HG02759 (cell line): ENCODE data around the gene TMEM266.
A peak's percentile ranks its signal among the peaks of the same experiment; 100 is the strongest.

Source experiments
- ATAC-seq: cut with Tn5 transposase; IDR thresholded peaks from one replicate; pipeline ENCODE4 v1.9.1; 2021; ENCODE audit warnings: mild to moderate bottlenecking, moderate library complexity; ENCODE audit not compliant: unreplicated experiment

The TMEM266 gene

DNA sequence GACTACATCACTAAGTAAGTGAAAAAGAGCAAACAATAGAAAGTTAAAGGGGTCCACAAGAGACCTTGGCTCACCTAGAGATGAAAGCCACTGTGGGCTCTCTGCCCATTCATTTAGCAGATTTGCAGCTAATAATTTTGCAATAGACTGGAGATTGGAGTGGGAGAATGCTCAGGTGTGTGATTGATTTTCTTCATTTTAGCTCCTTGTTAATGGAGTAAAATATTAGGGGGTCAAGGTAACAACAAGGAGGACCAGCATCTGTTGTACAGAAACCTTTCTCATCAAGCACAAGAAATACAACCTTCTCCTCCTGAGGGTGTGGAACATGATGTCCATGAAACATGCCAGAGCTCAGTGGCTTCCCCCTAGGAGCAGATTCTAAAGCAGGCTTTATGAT, 63.2 kb downstream of the TMEM266 start:
- no peak for ATAC-seq

DNA sequence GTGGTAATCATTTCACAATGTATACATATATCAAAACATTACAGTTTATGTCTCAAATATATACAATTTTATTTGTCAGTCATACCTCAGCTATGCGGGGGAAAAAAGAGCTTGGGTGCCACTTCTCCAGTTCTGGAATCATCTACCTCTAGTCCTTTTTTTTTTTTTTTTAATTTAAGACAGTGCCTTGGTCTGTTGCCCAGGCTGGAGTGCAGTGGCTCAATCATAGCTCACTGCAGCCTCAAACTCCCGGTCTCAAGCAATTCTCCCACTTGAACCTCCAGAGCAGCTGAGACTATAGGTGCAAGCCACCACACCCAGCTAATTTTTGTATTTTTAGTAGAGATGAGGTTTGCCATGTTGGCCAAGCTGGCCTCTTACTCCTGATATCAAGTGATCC, 67.4 kb downstream of the TMEM266 start:
- ATAC-seq = no peak

DNA sequence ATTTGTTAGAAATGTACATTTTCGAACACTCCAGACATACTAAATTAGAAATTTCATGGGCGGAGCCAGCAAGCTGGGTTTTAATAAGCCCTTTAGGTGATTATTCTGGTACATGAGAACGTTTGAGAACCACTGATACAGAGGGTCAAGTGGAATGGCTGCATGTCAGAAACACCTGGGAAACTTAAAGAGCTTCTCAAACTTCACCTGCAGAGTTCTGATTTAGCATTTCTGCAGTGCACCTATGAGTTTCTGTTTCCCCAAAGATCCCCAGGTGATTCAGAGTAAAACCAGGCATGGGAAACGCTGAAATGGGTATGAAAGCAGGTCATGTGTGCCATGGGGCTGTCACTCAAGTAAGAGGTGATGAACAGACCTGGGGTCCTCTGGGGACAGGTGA, 68.1 kb downstream of the TMEM266 start:
- ATAC-seq = no peak

DNA sequence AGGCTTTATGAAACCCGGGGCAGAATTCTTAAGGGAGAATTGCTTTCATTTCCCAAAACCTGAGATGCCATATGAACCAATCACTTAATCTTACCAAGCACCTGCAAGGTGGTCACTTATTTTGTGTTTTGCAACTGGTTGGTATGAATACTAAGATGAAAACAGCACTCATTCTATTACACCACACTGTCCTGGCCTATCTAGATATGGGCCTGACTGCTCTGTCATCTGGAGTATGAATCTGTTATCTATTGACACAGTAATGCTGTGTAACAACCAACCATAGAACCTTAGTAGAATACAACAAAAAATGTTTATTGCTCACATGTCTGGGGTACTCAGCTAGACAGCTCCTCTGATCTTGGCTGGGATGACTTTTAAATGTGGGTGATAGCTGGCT, 74.8 kb downstream of the TMEM266 start:
- no peak for ATAC-seq

DNA sequence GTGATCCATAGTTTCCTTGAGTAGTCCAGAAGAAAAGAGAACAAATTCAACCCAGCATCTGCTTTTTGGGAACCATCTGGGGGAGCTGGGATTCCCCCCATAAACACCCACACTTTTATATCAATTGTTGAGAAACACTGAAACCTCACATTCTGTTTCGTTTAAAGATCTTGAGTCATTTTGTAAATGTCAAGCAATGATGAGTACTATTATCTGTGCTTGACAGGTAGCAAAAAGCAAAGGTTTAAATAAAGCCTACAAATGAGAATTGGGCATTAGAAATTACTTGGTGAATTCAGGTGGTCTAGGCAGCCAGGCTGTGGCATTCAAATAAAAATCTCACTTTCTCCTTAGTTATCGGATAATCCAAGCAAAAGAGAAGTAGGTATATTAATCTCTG, 75.7 kb downstream of the TMEM266 start:
- no peak for ATAC-seq

DNA sequence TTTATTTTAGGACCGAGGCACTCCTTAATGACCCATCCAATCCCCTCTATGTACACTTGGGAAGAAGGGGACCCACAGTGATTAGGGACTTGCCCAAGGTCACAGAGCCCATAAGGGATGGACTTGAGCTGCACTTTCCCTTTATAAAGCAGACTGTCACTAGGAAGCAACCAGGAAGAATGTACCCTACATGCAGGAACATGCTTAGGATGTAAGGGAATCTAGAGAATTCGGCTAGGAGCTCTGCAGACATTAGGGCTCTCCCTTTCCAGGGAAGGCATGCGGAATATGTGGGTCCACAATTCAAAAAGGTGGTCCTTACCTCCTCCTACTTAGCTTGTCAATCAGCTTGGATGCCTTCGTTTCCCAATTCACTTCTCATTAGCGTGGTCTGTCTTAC, 78.7 kb downstream of the TMEM266 start:
- no peak for ATAC-seq

DNA sequence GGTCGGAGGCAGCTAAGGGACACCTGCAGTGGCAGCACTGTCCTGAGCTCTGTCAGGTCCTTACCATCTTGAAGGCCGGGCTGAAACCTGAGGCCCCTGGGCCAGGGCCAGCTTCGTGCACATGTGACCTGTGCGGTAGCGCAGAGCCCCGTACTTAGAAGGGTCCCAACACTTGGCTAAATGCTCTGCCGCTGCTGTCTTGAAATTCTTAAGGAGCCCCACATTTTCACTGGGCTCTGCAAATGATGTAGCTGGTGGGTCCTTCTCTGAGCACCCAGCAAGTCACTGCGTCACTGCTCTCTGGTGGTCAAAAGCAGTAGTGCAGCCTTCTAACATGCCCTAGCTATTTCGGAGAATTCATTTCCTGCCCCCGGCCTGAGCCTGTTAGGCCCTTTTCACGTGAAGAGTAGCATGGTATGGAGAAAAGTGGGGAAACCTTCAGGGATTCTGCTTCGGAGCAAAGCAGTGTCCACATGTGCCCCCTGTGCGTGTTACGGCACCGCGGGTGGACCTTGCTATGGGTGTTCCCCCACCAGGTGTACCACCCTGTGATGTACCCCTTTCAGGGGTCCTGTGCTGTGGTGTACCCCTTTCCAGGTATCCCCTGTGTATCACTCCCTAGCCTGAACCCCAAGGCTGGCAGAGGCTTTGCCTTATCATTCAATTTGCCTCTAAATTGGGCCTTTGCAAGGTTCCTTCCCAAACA, 79.7 kb downstream of the TMEM266 start:
- ATAC-seq = peak; percentile 66

DNA sequence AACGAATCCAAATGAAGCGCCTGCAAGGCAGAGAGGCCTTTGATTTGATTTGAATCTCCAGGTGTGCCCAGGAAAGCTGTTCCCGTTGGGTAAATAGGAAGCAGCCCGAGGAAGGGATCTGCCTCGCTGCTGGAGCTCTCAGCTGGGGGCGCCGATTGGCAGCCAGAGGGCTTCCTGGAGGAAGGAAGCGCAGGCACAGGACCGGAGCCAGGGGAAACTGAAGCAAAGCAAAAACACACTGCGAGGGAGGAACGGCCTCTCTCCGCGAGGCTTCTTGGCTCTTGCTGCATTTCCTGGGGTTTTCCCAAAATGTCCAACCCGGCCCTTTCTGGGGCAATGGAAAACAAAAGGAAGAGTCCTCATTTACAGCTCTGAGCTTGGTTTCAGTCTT, 80.3 kb downstream of the TMEM266 start:
- no peak for ATAC-seq

DNA sequence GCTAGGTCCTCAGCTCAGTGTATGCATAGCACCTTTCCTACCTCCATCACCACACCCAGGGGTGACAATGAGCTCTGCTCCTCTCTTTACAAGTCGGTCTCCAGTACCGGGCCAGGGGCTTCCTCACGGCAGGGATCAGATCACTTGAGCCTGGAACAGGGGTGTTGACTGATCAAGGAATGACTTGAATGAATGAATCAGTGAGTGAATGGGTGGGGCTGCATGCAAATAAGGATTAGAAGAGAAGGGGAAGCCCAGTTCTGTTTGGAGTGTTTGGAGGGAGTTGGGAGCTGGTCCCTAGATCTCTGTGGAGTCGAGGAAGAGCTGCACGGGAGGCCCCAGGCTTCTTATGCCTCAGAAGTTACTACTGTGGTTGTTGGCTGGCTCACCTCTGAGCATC, 87.0 kb downstream of the TMEM266 start:
- no peak for ATAC-seq

DNA sequence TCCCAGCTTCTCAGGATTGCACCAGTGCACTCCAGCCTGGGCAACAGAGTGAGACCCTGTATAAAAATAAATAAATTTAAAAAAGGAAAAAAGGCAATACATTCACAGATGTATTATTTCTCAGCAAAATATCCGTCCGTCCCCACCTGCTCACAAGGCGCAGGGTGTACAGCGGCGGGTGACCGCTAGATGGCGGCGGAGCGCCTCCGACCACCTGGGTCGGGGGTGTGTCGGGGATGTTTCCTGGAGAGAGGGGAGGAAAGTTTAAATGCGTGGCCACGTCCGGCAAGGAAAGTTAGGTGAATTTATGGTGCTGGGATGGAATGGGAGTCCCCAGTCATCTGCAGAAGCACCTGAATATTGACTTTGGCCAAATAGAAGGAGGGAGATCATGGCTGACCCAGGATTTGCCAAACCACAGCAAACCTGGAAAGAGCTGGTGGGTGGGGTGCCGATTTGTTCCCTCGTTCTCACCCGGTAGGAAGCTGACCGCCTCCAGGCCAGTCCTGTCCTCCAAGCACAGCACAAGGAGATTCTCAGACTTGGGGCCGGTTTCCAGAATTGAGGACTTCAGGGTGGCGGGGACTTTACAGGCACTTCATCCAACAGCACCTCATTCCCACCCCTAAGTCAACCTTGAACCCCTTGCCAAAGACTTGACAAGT, 88.3 kb downstream of the TMEM266 start:
- ATAC-seq = no peak

DNA sequence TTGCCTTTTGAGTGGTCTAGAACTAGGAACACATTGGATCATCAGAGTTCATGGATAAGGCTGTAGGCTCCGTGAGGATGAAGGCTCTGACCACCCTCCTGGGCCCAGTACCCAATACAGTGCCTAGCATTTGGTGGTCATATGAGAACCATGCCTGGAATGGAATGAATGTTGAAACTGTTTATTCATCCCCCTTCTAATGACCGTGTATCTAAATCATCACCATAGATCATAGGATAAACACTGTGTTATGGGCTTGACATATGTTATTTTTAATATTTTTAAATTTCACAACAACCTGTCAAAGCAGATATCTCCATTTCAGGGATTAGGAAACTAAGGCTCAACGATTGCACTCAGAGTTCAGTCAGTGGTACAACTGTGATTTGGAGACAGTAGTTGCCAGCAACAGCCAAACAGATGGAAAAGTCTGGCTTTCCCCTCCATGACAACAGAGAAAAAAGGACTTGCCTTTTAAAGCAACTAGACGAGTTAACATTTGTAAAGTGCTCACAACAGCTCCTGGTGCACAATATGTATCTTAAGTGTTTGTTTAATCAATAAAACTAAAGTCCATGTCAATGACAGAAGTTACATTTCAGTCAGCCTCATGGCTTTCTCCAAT, 89.6 kb downstream of the TMEM266 start:
- no peak for ATAC-seq

DNA sequence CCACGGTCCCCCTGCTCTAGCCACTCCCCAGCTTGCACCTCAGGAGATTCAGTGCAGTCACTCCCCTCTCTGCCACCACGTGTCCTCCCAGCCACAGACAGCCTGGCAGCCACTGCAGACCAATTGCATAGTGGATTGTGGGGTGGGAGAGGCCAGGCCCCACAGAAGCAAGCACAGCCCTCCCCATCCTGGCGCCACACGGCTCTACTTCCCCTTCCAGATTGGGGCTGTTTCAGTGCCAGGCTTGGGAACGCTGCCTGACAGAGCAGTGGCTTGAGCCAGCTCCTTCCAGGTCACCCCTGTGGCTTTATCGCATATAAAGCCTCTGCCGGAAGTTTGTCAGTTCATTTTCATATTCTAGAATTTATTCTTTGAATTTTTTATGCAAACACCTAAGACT, 90.7 kb downstream of the TMEM266 start:
- peak; percentile 33 for ATAC-seq

DNA sequence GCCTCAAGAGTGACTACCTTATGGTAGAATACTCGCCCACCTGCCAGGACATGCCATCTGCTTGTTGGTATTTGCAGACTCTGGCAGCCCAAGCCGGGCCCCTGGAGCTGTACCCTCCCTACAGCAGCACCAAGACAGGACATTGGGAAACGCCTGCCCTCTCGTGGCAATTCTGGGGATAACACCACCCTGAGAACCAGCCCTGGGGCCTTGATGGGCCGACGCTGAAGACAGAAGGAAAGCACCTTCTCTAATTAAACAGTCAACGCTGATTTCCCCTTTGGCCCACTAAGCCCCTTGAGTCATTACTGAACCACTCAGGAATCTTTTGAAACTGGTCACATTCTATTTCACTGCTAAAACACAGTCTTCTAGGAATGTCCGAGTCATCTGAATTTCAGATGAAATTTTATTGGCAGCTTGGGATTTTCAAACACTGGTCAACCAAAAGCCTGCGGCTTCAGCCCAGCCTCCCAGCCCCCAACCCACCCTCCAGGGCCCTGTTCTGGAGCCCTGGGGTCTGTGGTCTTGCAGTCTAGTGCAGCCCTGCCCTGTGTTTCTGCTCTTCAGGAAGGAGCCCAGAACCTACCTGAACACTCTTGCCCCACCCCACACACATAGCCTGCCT, 91.3 kb downstream of the TMEM266 start:
- ATAC-seq = peak; percentile 91

DNA sequence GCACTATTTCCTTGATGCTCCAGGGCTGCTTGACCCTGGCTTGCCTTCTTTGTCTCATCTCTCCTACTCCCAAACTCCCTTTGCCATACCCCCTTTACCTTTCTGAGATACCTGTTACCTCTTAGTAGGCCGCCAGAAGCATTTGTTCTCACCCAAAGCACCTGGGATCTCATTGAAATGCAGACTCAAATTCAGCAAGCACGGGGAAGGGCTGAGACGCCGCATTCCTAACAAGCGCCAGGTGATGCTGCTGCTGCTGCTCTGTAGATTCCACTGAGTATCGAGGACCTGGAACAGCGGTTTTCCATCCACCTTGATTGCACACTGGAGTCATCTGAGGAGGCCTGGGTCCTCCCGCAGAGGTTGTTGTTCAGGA, 91.8 kb downstream of the TMEM266 start:
- no peak for ATAC-seq

DNA sequence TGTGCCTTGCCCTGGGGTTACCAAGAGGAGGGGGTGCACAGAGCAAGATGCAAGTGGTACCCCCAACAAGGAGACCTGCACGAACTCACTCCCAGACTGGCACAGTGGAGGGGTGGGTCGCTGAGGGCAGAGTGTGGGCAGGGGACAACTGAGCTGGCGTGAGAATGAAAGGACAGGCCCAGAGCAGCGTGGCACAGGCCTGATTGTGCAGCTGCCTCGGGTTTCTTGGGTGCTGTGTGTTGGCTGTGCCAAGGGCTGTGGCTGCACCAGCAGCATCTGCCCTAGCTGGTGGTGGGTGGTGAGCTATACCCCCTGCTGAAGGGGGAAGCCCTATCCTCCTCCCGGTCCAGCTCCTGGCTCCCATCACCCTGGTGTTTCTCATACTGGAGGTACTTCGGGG, 92.4 kb downstream of the TMEM266 start:
- ATAC-seq = no peak

DNA sequence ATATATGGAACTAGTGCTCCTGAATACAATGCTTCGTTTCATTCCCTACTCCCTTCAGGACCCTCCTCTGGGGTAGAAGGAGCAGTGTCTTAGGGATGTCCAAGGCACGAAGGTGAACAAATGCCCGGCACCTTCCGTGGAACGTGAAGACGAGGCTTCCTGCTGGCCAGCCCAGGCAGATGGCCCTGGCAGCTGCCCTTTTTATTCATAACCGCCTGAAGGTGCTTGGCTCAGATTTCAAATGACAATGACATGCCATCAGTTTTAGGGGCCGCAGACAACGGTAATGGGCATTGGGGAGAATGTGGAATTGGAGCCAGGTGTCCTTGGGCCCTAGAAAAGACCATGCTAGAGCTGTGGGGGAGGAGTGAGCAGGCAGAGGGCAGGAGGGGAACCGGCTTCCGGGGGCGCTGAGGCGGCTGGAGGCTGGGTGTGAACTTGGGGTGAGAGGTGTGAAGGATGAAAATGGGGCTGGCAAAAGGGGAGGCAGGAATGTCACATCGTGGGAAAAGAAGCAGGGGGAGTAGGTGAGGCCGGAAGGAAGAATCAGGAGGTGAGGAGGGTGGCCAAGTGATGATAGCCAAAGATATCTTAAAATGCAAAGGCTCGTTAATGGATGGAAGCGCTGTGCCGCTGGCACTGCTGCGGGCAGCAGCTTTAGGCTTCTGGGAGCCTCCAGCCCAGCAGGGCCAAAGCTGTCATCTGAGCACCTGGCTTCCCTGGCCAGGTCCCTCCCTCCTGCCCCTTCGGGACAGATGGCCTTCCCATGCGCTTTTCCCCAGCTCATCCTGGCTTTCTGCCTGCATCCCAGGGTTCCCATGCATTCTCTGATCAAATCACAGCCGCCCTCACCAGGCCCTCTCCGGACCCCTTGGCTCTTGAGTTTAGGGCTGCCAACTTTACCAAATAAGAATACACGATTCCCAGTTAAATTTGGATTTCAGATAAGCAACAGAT, 93.7 kb downstream of the TMEM266 start:
- ATAC-seq = no peak

DNA sequence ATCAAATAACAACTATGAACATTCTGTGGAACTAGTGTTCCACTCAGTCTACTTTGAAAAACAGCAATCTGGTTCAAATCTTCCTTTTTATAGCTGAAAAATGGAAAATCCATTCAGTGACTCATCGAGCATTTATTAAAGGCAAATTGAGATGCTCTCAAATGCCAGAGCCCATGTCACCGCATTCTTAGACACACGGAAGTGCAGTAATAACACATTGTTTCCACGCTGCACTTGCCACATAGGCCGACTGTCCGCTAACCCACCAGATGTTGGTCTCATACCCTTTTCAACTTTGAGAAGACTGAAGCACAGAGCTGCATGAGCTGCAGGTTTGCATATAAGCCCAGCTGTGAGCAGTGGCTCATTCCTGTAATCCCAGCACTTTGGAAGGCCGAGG, 95.9 kb downstream of the TMEM266 start:
- no peak for ATAC-seq

DNA sequence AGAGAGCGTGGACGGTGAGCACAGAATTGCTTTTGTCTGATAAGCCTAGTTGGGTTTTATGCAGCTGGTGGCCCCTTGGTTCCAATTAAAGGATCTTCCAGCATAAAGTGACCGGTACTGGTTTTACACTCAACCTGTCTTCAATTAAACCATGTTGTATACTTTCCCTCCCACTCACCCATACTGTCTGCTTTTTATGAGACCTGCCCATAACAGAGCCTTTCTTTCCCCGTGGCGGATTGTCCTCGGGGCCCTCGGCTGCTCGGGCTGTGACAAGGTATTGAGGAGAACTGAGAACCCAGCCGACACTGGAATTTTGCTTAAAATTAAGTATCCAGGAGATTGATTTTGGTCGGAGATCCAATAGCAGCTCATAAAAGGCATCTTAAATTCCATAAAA, 98.4 kb downstream of the TMEM266 start:
- no peak for ATAC-seq

DNA sequence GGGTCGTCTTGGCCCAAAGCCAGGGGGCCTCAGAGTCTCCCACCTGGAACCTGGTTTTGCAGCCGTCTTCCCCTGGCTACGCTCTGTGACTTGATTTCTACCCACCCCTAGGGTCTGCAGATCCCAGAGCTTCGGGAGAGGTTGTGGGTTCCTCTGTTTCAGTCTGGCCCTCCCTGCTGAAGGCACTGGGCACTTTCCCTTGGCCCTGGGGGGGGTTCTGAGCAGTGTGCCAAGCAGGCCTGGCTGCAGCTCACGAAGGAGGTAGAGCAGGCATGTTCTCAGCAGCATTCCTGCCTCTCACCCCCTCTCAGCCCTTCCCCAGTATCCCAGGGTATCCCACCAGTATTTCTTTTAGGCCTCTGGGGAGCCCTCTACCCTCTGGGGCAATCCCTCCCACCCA, 99.0 kb downstream of the TMEM266 start:
- ATAC-seq = no peak

DNA sequence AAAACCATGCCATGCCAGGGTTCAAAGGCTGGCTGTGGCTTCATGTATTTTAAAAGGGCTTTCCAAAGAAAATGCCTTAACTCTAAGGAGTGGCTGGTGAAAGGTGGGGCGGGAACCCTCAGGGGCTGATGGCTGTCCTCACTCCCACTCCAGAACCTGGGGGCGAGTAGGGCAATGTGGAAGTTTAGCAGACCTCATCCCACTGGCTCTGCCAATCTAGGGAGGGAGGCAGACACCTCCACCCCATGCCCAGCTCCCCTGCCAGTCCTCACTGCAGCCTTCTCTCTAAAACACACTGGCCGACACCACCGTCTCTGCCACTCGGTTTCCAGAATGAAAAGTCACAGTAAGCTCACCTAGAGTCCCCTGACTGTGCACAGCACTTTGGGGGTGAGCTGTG, 99.5 kb downstream of the TMEM266 start:
- ATAC-seq = no peak
